ENCODE measurements around the gene FIG4.
"Not testable (repeated sequence)": the region's sequence is repeated elsewhere in the genome, so short reads cannot be mapped to it uniquely, and the experiment has no call there.

FIG4 gene

GRCh38 chr6:109793021-109793420, 101.9 kb downstream of the FIG4 start:
- no peak for DNase-seq (ENCODE audit: insufficient read length, low spot score)
- FAIRE-seq = no peak

- peak; percentile 69 for DNase-seq (ENCODE audit: insufficient read length, low spot score)
- FAIRE-seq = peak; percentile 13
Measured at GRCh38 chr6:109793792-109794191, 102.7 kb downstream of the FIG4 start.

GRCh38 chr6:109794201-109794923, 103.3 kb downstream of the FIG4 start:
- no peak for DNase-seq (ENCODE audit: insufficient read length, low spot score)
- no peak for FAIRE-seq

- FAIRE-seq (no peak), DNase-seq (ENCODE audit: insufficient read length, low spot score) (no peak)
Measured at GRCh38 chr6:109795994-109796555, 105.0 kb downstream of the FIG4 start.

- FAIRE-seq (no peak), DNase-seq (ENCODE audit: insufficient read length, low spot score) (no peak)
Measured at GRCh38 chr6:109799129-109799528, 108.0 kb downstream of the FIG4 start.

GRCh38 chr6:109799664-109800063, 108.6 kb downstream of the FIG4 start:
- FAIRE-seq (no peak), DNase-seq (ENCODE audit: insufficient read length, low spot score) (no peak)

GRCh38 chr6:109800771-109801170, 109.7 kb downstream of the FIG4 start:
- DNase-seq (ENCODE audit: insufficient read length, low spot score) (no peak), FAIRE-seq (no peak)

GRCh38 chr6:109801794-109802193, 110.7 kb downstream of the FIG4 start:
- DNase-seq (ENCODE audit: insufficient read length, low spot score) = no peak
- no peak for FAIRE-seq

- no peak for DNase-seq (ENCODE audit: insufficient read length, low spot score)
- FAIRE-seq = no peak
Measured at GRCh38 chr6:109804020-109804419, 112.9 kb downstream of the FIG4 start.

- FAIRE-seq (no peak), DNase-seq (ENCODE audit: insufficient read length, low spot score) (no peak)
Measured at GRCh38 chr6:109807881-109808280, 116.8 kb downstream of the FIG4 start.

- no peak for DNase-seq (ENCODE audit: insufficient read length, low spot score)
- FAIRE-seq = no peak
Measured at GRCh38 chr6:109808837-109809236, 117.7 kb downstream of the FIG4 start.

- DNase-seq (ENCODE audit: insufficient read length, low spot score) (no peak), FAIRE-seq (no peak)
Measured at GRCh38 chr6:109815054-109815453, 124.0 kb downstream of the FIG4 start.

GRCh38 chr6:109816452-109817374, 125.6 kb downstream of the FIG4 start:
- DNase-seq (ENCODE audit: insufficient read length, low spot score) = no peak
- FAIRE-seq = no peak

- FAIRE-seq = no peak
- DNase-seq (ENCODE audit: insufficient read length, low spot score) = no peak
Measured at GRCh38 chr6:109820706-109821350, 129.7 kb downstream of the FIG4 start.

- FAIRE-seq = no peak
- no peak for DNase-seq (ENCODE audit: insufficient read length, low spot score)
Measured at GRCh38 chr6:109821428-109821827, 130.3 kb downstream of the FIG4 start.

GRCh38 chr6:109824105-109824504, 133.0 kb downstream of the FIG4 start:
- DNase-seq (ENCODE audit: insufficient read length, low spot score) (no peak), FAIRE-seq (no peak)

- FAIRE-seq (no peak), DNase-seq (ENCODE audit: insufficient read length, low spot score) (no peak)
Measured at GRCh38 chr6:109826551-109826950, 135.5 kb downstream of the FIG4 start.

- FAIRE-seq; DNase-seq (ENCODE audit: insufficient read length, low spot score): not testable (repeated sequence)
Measured at GRCh38 chr6:109831352-109831751, 140.3 kb downstream of the FIG4 start.

GRCh38 chr6:109834131-109834530, 143.0 kb downstream of the FIG4 start:
- no peak for FAIRE-seq
- DNase-seq (ENCODE audit: insufficient read length, low spot score) = no peak

- no peak for DNase-seq (ENCODE audit: insufficient read length, low spot score)
- FAIRE-seq = no peak
Measured at GRCh38 chr6:109834595-109835437, 143.7 kb downstream of the FIG4 start.

All from HTR-8/SVneo (cell line).